ENCODE data around the gene MEF2C.

MEF2C gene

GRCh38 chr5:88671505-88672499, 211.2 kb downstream of the MEF2C start:
- Histone ChIP-seq H3K4me2 (peak overlapping the region; percentile 22; the same call in 1 of the 2 replicates), H3K79me2 (ENCODE audit: insufficient read depth, low read depth) (peaks cover 3% of the 10 kb centered on the region; the same call in 1 of the 2 replicates), H3K9ac (no peak overlapping the region), H3K27me3 (ENCODE audit: insufficient read depth, low read depth) (no peaks in the 10 kb centered on the region), H3K36me3 (ENCODE audit: insufficient read depth) (no peaks in the 10 kb centered on the region), H3K27ac (no peak overlapping the region), H3K4me1 (ENCODE audit: low read depth, poor library complexity, severe bottlenecking) (peaks cover 54% of the 10 kb centered on the region), H3K4me3 (IDR thresholded peaks at IDR 0.05; ENCODE audit: insufficient read depth, low read depth, low read length) (no peak overlapping the region), H4K20me1 (ENCODE audit: insufficient read depth) (no peaks in the 10 kb centered on the region), H2AFZ (ENCODE audit: low read depth) (peak overlapping the region; percentile 16; the same call in 1 of the 2 replicates)
- no peak for TF ChIP-seq CTCF (conservative IDR thresholded peaks at IDR 0.05; ENCODE audit: low read depth, low read length)

GRCh38 chr5:88671106-88671504, 211.9 kb downstream of the MEF2C start:
- H3K4me3 ChIP-seq (IDR thresholded peaks at IDR 0.05; ENCODE audit: insufficient read depth, low read depth, low read length), result no peak overlapping the region
- no peaks in the 10 kb centered on the region for H3K27me3 ChIP-seq (ENCODE audit: insufficient read depth, low read depth)
- H3K36me3 ChIP-seq (ENCODE audit: insufficient read depth), result no peaks in the 10 kb centered on the region
- no peak overlapping the region for H3K9ac ChIP-seq
- H3K79me2 ChIP-seq (ENCODE audit: insufficient read depth, low read depth), result peaks cover 4% of the 10 kb centered on the region; the same call in 1 of the 2 replicates
- no peaks in the 10 kb centered on the region for H4K20me1 ChIP-seq (ENCODE audit: insufficient read depth)
- no peak overlapping the region for H2AFZ ChIP-seq (ENCODE audit: low read depth)
- peaks cover 51% of the 10 kb centered on the region for H3K4me1 ChIP-seq (ENCODE audit: low read depth, poor library complexity, severe bottlenecking)
- TF ChIP-seq CTCF (conservative IDR thresholded peaks at IDR 0.05; ENCODE audit: low read depth, low read length), result no peak
- H3K27ac ChIP-seq, result no peak overlapping the region
- peak overlapping the region; percentile 22; the same call in 1 of the 2 replicates for H3K4me2 ChIP-seq

GRCh38 chr5:88670461-88670860, 212.5 kb downstream of the MEF2C start:
- Histone ChIP-seq H3K9ac (no peak overlapping the region), H2AFZ (ENCODE audit: low read depth) (no peak overlapping the region), H3K4me2 (no peak overlapping the region), H3K4me1 (ENCODE audit: low read depth, poor library complexity, severe bottlenecking) (peaks cover 56% of the 10 kb centered on the region), H4K20me1 (ENCODE audit: insufficient read depth) (no peaks in the 10 kb centered on the region), H3K36me3 (ENCODE audit: insufficient read depth) (no peaks in the 10 kb centered on the region), H3K27me3 (ENCODE audit: insufficient read depth, low read depth) (no peaks in the 10 kb centered on the region), H3K27ac (no peak overlapping the region), H3K4me3 (IDR thresholded peaks at IDR 0.05; ENCODE audit: insufficient read depth, low read depth, low read length) (no peak overlapping the region), H3K79me2 (ENCODE audit: insufficient read depth, low read depth) (peaks cover 10% of the 10 kb centered on the region; the same call in 1 of the 2 replicates)
- no peak for TF ChIP-seq CTCF (conservative IDR thresholded peaks at IDR 0.05; ENCODE audit: low read depth, low read length)

DNA sequence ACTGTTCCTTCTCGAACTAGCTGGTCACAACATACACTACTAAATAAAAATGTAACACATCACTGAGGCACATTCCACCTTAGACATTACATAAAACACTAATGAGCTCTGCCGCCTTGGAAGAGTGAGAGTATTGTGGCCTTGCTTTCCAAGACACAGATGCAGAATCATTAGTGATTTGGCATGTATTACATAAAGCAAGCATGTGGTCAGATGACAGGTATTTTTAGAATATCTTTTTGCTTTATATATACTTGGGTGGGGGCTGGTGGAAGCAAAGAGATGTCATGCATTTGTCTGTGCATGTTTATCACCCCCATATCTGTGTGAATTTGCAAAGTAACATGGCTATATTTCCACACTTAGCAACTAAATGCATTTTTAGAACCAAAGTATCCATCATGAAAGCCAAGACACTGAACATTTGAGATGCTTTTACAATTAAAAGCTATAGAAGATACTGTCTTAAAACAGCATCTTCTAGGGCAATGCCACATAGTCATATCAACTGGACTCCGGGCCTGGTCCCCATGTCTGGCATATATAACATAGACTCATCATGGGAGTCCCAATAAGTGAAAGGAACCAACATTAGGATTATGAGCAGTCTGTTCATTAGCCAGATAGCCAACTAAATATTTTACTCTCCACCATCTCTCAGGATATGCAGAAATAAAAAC, 213.5 kb downstream of the MEF2C start:
- Histone ChIP-seq H2AFZ (ENCODE audit: low read depth) (no peak overlapping the region), H3K9ac (no peak overlapping the region), H3K4me1 (ENCODE audit: low read depth, poor library complexity, severe bottlenecking) (peaks cover 62% of the 10 kb centered on the region), H3K36me3 (ENCODE audit: insufficient read depth) (no peaks in the 10 kb centered on the region), H4K20me1 (ENCODE audit: insufficient read depth) (no peaks in the 10 kb centered on the region), H3K27me3 (ENCODE audit: insufficient read depth, low read depth) (no peaks in the 10 kb centered on the region), H3K4me2 (no peak overlapping the region), H3K27ac (no peak overlapping the region), H3K4me3 (IDR thresholded peaks at IDR 0.05; ENCODE audit: insufficient read depth, low read depth, low read length) (no peak overlapping the region), H3K79me2 (ENCODE audit: insufficient read depth, low read depth) (peaks cover 19% of the 10 kb centered on the region; the same call in 1 of the 2 replicates)
- TF ChIP-seq CTCF (conservative IDR thresholded peaks at IDR 0.05; ENCODE audit: low read depth, low read length), result no peak

All from KMS-11 (cell line).